OCI-LY7 (cell line): ENCODE data around the gene ACOT8. TPM values are rescaled to one million over a fixed set of nuclear protein-coding genes. Genes with fewer than 3 reads are reported as not detected.

ENCODE experiments used
- Bru-seq: library from RNA; stranded (reverse); fragments of 400-500 nt; gene quantifications from one replicate; lab custom pipeline; 2021; lab: Mats Ljungman, UMichigan
- BruChase-seq, 2 experiments: library from RNA; stranded (reverse); fragments of 400-500 nt; gene quantifications; one replicate each; lab custom pipeline; 2021; lab: Mats Ljungman, UMichigan
- BruUV-seq: library from RNA; stranded (reverse); fragments of 400-500 nt; replicated peaks from 2 replicates; lab custom pipeline; 2021; lab: Mats Ljungman, UMichigan
- CTCF ChIA-PET: fragments of 300-600 bp; sonication (Branson Sonifier 250); formaldehyde crosslinking; loops from one replicate; lab custom pipeline; 2022; ENCODE audit warnings: antibody characterized with exemption; ENCODE audit not compliant: unreplicated experiment; lab: Charles Lee
- POLR2A ChIA-PET: fragments of 300-600 bp; sonication (Branson Sonifier 250); formaldehyde crosslinking; loops from one replicate; lab custom pipeline; 2022; ENCODE audit warnings: antibody characterized with exemption; lab: Charles Lee
- DNase-seq: peaks from one replicate; pipeline ENCODE4 v3.0.0-alpha.2; 2015; ENCODE audit warnings: low spot score
- H2AFZ ChIP-seq: fragments of 200-600 bp; sonication (generic), shearing (Covaris generic); 2 replicates; pipeline ENCODE4 v1.6.1; 2014; ENCODE audit warnings: mild to moderate bottlenecking, antibody characterized with exemption, low read length, moderate library complexity
- H3K27ac ChIP-seq: fragments of 200-600 bp; sonication (generic); 2 replicates; pipeline ENCODE4 v1.5.1; 2014; ENCODE audit warnings: mixed run types, low read depth, mild to moderate bottlenecking, moderate library complexity, low read length, inconsistent platforms; ENCODE audit not compliant: poor library complexity, severe bottlenecking
- H3K36me3 ChIP-seq: fragments of 200-600 bp; sonication (generic); 2 replicates; pipeline ENCODE4 v1.6.1; 2014; ENCODE audit warnings: mild to moderate bottlenecking, antibody characterized with exemption, low read length, moderate library complexity, mixed read lengths; ENCODE audit not compliant: insufficient read depth
- H3K4me1 ChIP-seq: fragments of 200-600 bp; sonication (generic); 2 replicates; pipeline ENCODE4 v1.5.1; 2014; ENCODE audit warnings: mild to moderate bottlenecking, low read length; ENCODE audit not compliant: insufficient read depth, poor library complexity, severe bottlenecking
- H3K4me2 ChIP-seq: fragments of 200-600 bp; sonication (generic); 2 replicates; pipeline ENCODE4 v1.6.1; 2014; ENCODE audit warnings: mild to moderate bottlenecking, low read length
- H3K4me3 ChIP-seq: fragments of 200-600 bp; sonication (generic); 2 replicates; pipeline ENCODE4 v1.5.1; 2014; ENCODE audit warnings: mild to moderate bottlenecking, low read depth, low read length; ENCODE audit not compliant: poor library complexity, severe bottlenecking
- H3K79me2 ChIP-seq: fragments of 200-600 bp; sonication (generic); 2 replicates; pipeline ENCODE4 v1.6.1; 2016; ENCODE audit warnings: low read depth, mild to moderate bottlenecking, low read length, moderate library complexity, mixed read lengths; ENCODE audit not compliant: insufficient read depth
- H3K9me2 ChIP-seq: fragments of 200-600 bp; sonication (generic); 2 replicates; pipeline ENCODE4 v1.6.1; 2016; ENCODE audit warnings: mild to moderate bottlenecking, low read length, mixed read lengths; ENCODE audit not compliant: insufficient read depth
- H3K9me3 ChIP-seq: fragments of 200-600 bp; sonication (generic); 2 replicates; pipeline ENCODE4 v1.6.1; 2014; ENCODE audit warnings: mild to moderate bottlenecking, mixed run types, low read length, mixed read lengths
- H4K20me1 ChIP-seq: fragments of 200-600 bp; sonication (generic); 2 replicates; pipeline ENCODE4 v1.6.1; 2014; ENCODE audit warnings: mild to moderate bottlenecking, antibody characterized with exemption, low read length, moderate library complexity, mixed read lengths; ENCODE audit not compliant: insufficient read depth
- CTCF ChIP-seq: fragments of 200-600 bp; sonication (generic); conservative IDR thresholded peaks from 2 replicates; pipeline ENCODE4 v1.5.1; 2014; ENCODE audit warnings: mild to moderate bottlenecking, antibody characterized with exemption, low read length, moderate library complexity, mixed read lengths
- EZH2phosphoT487 ChIP-seq: fragments of 200-600 bp; sonication (generic); IDR thresholded peaks from 2 replicates; pipeline ENCODE4 v1.6.1; 2018; ENCODE audit warnings: low read depth, borderline replicate concordance, mild to moderate bottlenecking, mixed run types, antibody characterized with exemption, low read length, moderate library complexity, mixed read lengths
- intact Hi-C: fragments of 100-400 bp; cut with micrococcal nuclease; formaldehyde crosslinking; loops from one replicate; pipeline ENCODE4 v1.10.0; 2022; ENCODE audit not compliant: unreplicated experiment
- long read RNA-seq: library from polyadenylated mRNA; stranded (forward); transcript quantifications from one replicate; pipeline ENCODE4 v2.0.0, GENCODE V29; 2022
- total RNA-seq, 2 experiments: library from RNA; depleted of rRNA in 1 of 2; stranded (reverse); fragments of >200 nt in 1 of 2; shearing (Covaris generic) in 1 of 2; gene quantifications; 2 replicates each; pipeline ENCODE4 v1.2.3, GENCODE V29; 2014 to 2022

The ACOT8 gene
- total RNA-seq (2014; rRNA removed; shearing (Covaris generic)) (37.1 and 44.6 TPM in 2 replicates), total RNA-seq (2022) (28.0 and 28.2 TPM in 2 replicates), Bru-seq, nascent RNA (percentile 59 among the genes with signal in this experiment), BruChase-seq, experiment 1, labeled RNA remaining after a 6-hour chase (percentile 56 among the genes with signal in this experiment), BruChase-seq, experiment 2, labeled RNA remaining after a 2-hour chase (percentile 53 among the genes with signal in this experiment)
- long read RNA-seq, transcript ACOT8-207 (4 exons, 1,268 nt) = minor isoform, 6 of 70 reads
- long read RNA-seq, transcript ACOT8-201 (6 exons, 1,168 nt) = major isoform, 27 of 70 reads
- long read RNA-seq, partial matches to known transcripts = 24 of 70 reads
- long read RNA-seq, other reads (novel, unspliced or antisense) = 7 of 70 reads

GRCh38 chr20:45857114-45857881, at the start of gene ACOT8, which contains the start of gene ZSWIM3:
Gene ACOT8 (minus strand): TSS chr20:45857392. CDS start chr20:45857315, 77 bp downstream.
Gene ZSWIM3 (plus strand): TSS chr20:45857614. CDS start chr20:45857826, 212 bp downstream.
- H3K4me1 ChIP-seq = peaks cover 20% of the 10 kb centered on the region
- TF ChIP-seq CTCF = no peak
- TF ChIP-seq EZH2phosphoT487 = no peak
- H3K79me2 ChIP-seq = peaks cover 25% of the 10 kb centered on the region; the same call in 1 of the 2 replicates
- peak within 1 kb of the TSS; percentile 92 for H2AFZ ChIP-seq
- CTCF ChIA-PET = interaction anchor here (0.7 kb wide), 1 partner anchor 130 kb away, joined by 3 read pairs; no protein-coding TSS in a partner anchor
- peak; percentile 100 for DNase-seq
- intact Hi-C loops = loop anchor here (1.0 to 2.0 kb wide), 2 partner anchors 45 to 78 kb away; partner anchors contain the start of genes PCIF1 and UBE2C
- no peaks in the 10 kb centered on the region for H4K20me1 ChIP-seq
- peak within 1 kb of the TSS; percentile 91 for H3K4me3 ChIP-seq
- peak within 1 kb of the TSS; percentile 96 for H3K4me2 ChIP-seq
- H3K36me3 ChIP-seq = no peaks in the 10 kb centered on the region
- peak within 1 kb of the TSS; percentile 42 for H3K27ac ChIP-seq
- no peaks in the 10 kb centered on the region for H3K9me2 ChIP-seq
- POLR2A ChIA-PET = interaction anchor here (0.6 to 1.8 kb wide), 9 partner anchors 13 to 48 kb away, joined by 3 to 8 read pairs (median 3); partner anchors contain the start of gene ZSWIM1
- no TSS peak for BruUV-seq
- no peaks in the 10 kb centered on the region for H3K9me3 ChIP-seq

DNA sequence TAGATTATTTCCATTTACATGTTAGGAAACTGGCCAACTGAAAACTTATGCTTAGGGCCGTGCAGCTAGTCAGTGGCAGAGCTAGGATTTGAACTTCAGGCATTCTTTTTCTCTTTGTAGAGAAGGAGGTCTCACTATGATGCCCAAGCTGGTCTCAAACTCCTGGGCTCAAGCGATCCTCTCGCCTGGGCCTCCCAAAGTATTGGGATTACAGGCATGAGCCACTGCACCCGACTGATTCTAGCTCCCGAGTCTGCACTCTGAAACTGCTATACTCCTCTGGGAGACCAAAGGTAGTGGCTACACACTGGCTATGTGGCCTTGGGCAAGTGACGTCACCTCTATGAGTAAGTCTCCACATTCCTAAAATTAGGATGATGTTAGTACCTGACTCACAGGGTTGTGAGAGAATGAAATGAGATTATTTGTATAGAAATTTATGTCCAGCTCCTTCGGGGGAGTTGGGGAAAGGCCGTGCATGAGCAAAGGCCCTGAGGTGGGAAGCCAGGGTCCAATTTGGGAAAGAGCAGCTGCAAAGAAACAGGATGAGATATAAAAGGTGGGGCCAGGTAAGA, 48.4 kb upstream of the ACOT8 start:
- Histone ChIP-seq H3K4me3 (no peak overlapping the region), H2AFZ (no peak overlapping the region), H3K9me2 (no peaks in the 10 kb centered on the region), H4K20me1 (no peaks in the 10 kb centered on the region), H3K9me3 (no peaks in the 10 kb centered on the region), H3K4me2 (no peak overlapping the region), H3K4me1 (peaks cover 15% of the 10 kb centered on the region), H3K79me2 (no peaks in the 10 kb centered on the region), H3K36me3 (no peaks in the 10 kb centered on the region), H3K27ac (no peak overlapping the region)
- CTCF ChIA-PET = no interaction called here
- DNase-seq = no peak
- TF ChIP-seq EZH2phosphoT487 (no peak), CTCF (no peak)
- no TSS peak for BruUV-seq
- POLR2A ChIA-PET = interaction anchor here (0.7 kb wide), 1 partner anchor 48 kb away, joined by 3 read pairs; the partner anchor contains the start of genes ACOT8 and ZSWIM3
- intact Hi-C loops = no loop called here
